Hepatocyte (in vitro differentiated cells): ENCODE results near the gene POLG2.

ENCODE experiments used
- EZH2 ChIP-seq: fragments of 200-600 bp; sonication (generic); IDR thresholded peaks from 2 replicates; pipeline ENCODE4 v1.6.1; 2016; ENCODE audit warnings: antibody characterized with exemption, mild to moderate bottlenecking, borderline replicate concordance
- TF ChIP-seq, protein P1 (sequence below): fragments of 200-600 bp; sonication (generic); IDR thresholded peaks from 2 replicates; pipeline ENCODE4 v1.5.1; 2016; ENCODE audit warnings: antibody characterized with exemption, mild to moderate bottlenecking; ENCODE audit not compliant: poor library complexity

DNA sequence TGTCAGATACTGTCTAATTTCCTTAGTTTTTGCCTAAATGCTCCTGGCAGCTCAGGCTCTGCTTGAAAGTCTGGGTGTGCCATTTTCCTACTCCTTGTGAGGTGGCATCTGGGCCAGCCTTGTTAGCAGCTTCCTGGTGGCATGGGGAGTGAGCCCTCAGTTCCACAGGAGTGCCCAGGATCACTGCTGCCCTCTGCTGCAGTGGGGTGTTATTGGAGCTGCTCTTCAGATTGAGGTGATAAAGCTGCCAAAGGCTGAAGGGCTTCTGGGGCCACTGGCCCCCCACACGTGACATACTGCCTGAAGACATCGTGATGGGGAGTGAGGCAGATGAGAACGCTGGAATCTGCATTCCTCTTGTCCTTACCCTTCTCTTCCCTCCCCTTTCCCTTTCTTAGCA is 37.3 kb upstream of the POLG2 start:
- TF ChIP-seq, protein P1, sequence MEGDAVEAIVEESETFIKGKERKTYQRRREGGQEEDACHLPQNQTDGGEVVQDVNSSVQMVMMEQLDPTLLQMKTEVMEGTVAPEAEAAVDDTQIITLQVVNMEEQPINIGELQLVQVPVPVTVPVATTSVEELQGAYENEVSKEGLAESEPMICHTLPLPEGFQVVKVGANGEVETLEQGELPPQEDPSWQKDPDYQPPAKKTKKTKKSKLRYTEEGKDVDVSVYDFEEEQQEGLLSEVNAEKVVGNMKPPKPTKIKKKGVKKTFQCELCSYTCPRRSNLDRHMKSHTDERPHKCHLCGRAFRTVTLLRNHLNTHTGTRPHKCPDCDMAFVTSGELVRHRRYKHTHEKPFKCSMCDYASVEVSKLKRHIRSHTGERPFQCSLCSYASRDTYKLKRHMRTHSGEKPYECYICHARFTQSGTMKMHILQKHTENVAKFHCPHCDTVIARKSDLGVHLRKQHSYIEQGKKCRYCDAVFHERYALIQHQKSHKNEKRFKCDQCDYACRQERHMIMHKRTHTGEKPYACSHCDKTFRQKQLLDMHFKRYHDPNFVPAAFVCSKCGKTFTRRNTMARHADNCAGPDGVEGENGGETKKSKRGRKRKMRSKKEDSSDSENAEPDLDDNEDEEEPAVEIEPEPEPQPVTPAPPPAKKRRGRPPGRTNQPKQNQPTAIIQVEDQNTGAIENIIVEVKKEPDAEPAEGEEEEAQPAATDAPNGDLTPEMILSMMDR: peak; percentile 6
- no peak for TF ChIP-seq EZH2
